HEK293 (cell line): ENCODE results near the gene MRFAP1.

Source experiments
- MEIS1 ChIP-seq: sonication (generic); formaldehyde crosslinking; IDR thresholded peaks from 2 replicates; pipeline ENCODE4 v1.8.1; 2022; ENCODE audit warnings: missing genetic modification reagents, mild to moderate bottlenecking, borderline replicate concordance
- MYNN ChIP-seq: fragments of 450-650 bp; formaldehyde crosslinking; IDR thresholded peaks from 2 replicates; pipeline ENCODE4 v1.5.1; 2016; ENCODE audit warnings: missing biosample characterization, missing genetic modification characterization, borderline replicate concordance
- REST ChIP-seq: fragments of 450-650 bp; formaldehyde crosslinking; IDR thresholded peaks from 2 replicates; pipeline ENCODE4 v1.5.1; 2016; ENCODE audit warnings: missing biosample characterization, missing genetic modification characterization
- YY1 ChIP-seq: fragments of 450-650 bp; formaldehyde crosslinking; IDR thresholded peaks from 2 replicates; pipeline ENCODE4 v1.5.1; 2018; ENCODE audit warnings: missing biosample characterization, missing genetic modification characterization
- ZEB2 ChIP-seq: fragments of 450-650 bp; formaldehyde crosslinking; IDR thresholded peaks from 2 replicates; pipeline ENCODE4 v1.5.1; 2016; ENCODE audit warnings: missing biosample characterization, missing genetic modification characterization
- ZNF19 ChIP-seq: fragments of 450-650 bp; formaldehyde crosslinking; IDR thresholded peaks from 2 replicates; pipeline ENCODE4; 2016; ENCODE audit warnings: missing biosample characterization, missing genetic modification characterization, low read depth
- ZNF211 ChIP-seq: fragments of 450-650 bp; formaldehyde crosslinking; IDR thresholded peaks from 2 replicates; pipeline ENCODE4 v1.5.1; 2016; ENCODE audit warnings: low read depth, missing biosample characterization, missing genetic modification characterization
- ZNF24 ChIP-seq: fragments of 450-650 bp; formaldehyde crosslinking; IDR thresholded peaks from 2 replicates; pipeline ENCODE4 v1.5.1; 2016; ENCODE audit warnings: missing biosample characterization, missing genetic modification characterization
- ZNF561 ChIP-seq: fragments of 450-650 bp; IDR thresholded peaks from 2 replicates; pipeline ENCODE4 v1.5.1; 2018; ENCODE audit warnings: missing biosample characterization, missing genetic modification characterization, borderline replicate concordance
- ZNF76 ChIP-seq: fragments of 450-650 bp; formaldehyde crosslinking; IDR thresholded peaks from 2 replicates; pipeline ENCODE4; 2016; ENCODE audit warnings: low read depth, missing biosample characterization, missing genetic modification characterization, borderline replicate concordance
- TF ChIP-seq, protein P1 (sequence below): fragments of 450-650 bp; formaldehyde crosslinking; IDR thresholded peaks from 2 replicates; pipeline ENCODE4 v1.5.1; 2016; ENCODE audit warnings: missing biosample characterization, missing genetic modification characterization
- TF ChIP-seq, protein P2 (sequence below): fragments of 450-650 bp; formaldehyde crosslinking; IDR thresholded peaks from 2 replicates; pipeline ENCODE4 v1.5.1; 2016; ENCODE audit warnings: missing biosample characterization, missing genetic modification characterization

DNA sequence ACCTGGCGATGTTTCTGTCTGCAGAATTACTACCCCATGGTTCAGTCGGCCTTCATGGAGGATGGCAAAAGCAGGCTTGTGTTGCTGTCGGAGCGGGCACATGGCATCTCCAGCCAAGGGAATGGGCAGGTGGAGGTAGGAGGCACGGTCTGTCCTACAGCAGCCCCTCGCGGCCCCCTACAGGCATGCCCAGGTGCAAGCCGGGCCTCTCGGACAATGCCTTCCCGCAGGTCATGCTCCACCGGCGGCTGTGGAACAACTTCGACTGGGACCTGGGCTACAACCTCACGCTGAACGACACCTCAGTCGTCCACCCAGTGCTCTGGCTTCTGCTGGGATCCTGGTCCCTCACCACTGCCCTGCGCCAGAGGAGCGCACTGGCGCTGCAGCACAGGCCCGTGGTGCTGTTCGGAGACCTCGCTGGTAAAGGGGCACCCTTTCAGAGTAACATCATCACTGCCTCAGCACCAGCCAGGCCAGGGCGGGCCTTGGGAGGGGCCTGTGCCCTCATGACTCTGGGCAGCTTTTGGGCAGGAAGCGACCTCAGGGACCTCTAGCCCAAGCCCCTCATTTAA is 29.5 kb upstream of the MRFAP1 start:
- no peak for TF ChIP-seq ZNF561 (tag by site-specific recombination)
- TF ChIP-seq ZNF211 (tag by site-specific recombination) = no peak
- TF ChIP-seq MEIS1 (CRISPR knock-in tag) = no peak
- TF ChIP-seq, protein P1, sequence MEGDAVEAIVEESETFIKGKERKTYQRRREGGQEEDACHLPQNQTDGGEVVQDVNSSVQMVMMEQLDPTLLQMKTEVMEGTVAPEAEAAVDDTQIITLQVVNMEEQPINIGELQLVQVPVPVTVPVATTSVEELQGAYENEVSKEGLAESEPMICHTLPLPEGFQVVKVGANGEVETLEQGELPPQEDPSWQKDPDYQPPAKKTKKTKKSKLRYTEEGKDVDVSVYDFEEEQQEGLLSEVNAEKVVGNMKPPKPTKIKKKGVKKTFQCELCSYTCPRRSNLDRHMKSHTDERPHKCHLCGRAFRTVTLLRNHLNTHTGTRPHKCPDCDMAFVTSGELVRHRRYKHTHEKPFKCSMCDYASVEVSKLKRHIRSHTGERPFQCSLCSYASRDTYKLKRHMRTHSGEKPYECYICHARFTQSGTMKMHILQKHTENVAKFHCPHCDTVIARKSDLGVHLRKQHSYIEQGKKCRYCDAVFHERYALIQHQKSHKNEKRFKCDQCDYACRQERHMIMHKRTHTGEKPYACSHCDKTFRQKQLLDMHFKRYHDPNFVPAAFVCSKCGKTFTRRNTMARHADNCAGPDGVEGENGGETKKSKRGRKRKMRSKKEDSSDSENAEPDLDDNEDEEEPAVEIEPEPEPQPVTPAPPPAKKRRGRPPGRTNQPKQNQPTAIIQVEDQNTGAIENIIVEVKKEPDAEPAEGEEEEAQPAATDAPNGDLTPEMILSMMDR (tag by site-specific recombination) = no peak
- TF ChIP-seq ZNF24 (tag by site-specific recombination) = no peak
- no peak for TF ChIP-seq YY1 (tag by site-specific recombination)
- TF ChIP-seq MYNN (tag by site-specific recombination) = no peak
- TF ChIP-seq, protein P2, sequence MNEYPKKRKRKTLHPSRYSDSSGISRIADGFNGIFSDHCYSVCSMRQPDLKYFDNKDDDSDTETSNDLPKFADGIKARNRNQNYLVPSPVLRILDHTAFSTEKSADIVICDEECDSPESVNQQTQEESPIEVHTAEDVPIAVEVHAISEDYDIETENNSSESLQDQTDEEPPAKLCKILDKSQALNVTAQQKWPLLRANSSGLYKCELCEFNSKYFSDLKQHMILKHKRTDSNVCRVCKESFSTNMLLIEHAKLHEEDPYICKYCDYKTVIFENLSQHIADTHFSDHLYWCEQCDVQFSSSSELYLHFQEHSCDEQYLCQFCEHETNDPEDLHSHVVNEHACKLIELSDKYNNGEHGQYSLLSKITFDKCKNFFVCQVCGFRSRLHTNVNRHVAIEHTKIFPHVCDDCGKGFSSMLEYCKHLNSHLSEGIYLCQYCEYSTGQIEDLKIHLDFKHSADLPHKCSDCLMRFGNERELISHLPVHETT (tag by site-specific recombination) = no peak
- no peak for TF ChIP-seq REST
- TF ChIP-seq ZNF19 (tag by site-specific recombination) = no peak
- no peak for TF ChIP-seq ZNF76 (tag by site-specific recombination)
- TF ChIP-seq ZEB2 = no peak
